CD1c-positive myeloid dendritic cell (primary cell): ENCODE measurements around the gene PKP2.
"Not testable (repeated sequence)": the region's sequence is repeated elsewhere in the genome, so short reads cannot be mapped to it uniquely, and the experiment has no call there.

ENCODE experiments used
- DNase-seq: peaks from one replicate; pipeline ENCODE4 v3.0.0-alpha.2; 2016; ENCODE audit errors: extremely low spot score

PKP2 gene

GRCh38 chr12:32861658-32862057, 34.9 kb downstream of the PKP2 start:
- DNase-seq = not testable (repeated sequence)

GRCh38 chr12:32860192-32860591, 36.4 kb downstream of the PKP2 start:
- no peak for DNase-seq

- DNase-seq = no peak
Observed at GRCh38 chr12:32859389-32859788, 37.2 kb downstream of the PKP2 start.

GRCh38 chr12:32854716-32855115, 41.9 kb downstream of the PKP2 start:
- no peak for DNase-seq

- DNase-seq = no peak
Observed at GRCh38 chr12:32854097-32854496, 42.5 kb downstream of the PKP2 start.

- no peak for DNase-seq
Observed at GRCh38 chr12:32847287-32847686, 49.3 kb downstream of the PKP2 start.

GRCh38 chr12:32846053-32846452, 50.5 kb downstream of the PKP2 start:
- DNase-seq = no peak

GRCh38 chr12:32843528-32844095, 53.0 kb downstream of the PKP2 start:
- no peak for DNase-seq

- DNase-seq = no peak
Observed at GRCh38 chr12:32841061-32841460, 55.5 kb downstream of the PKP2 start.

- no peak for DNase-seq
Observed at GRCh38 chr12:32839828-32840227, 56.7 kb downstream of the PKP2 start.

GRCh38 chr12:32837974-32838373, 58.6 kb downstream of the PKP2 start:
- DNase-seq = no peak

- DNase-seq = no peak
Observed at GRCh38 chr12:32836710-32837109, 59.9 kb downstream of the PKP2 start.

GRCh38 chr12:32834122-32834521, 62.5 kb downstream of the PKP2 start:
- no peak for DNase-seq

GRCh38 chr12:32828552-32828951, 68.0 kb downstream of the PKP2 start:
- DNase-seq = no peak

GRCh38 chr12:32828120-32828519, 68.5 kb downstream of the PKP2 start:
- DNase-seq = no peak

- DNase-seq = no peak
Observed at GRCh38 chr12:32826807-32827412, 69.7 kb downstream of the PKP2 start.

GRCh38 chr12:32824596-32824995, 72.0 kb downstream of the PKP2 start:
- DNase-seq = no peak

- no peak for DNase-seq
Observed at GRCh38 chr12:32822344-32822743, 74.2 kb downstream of the PKP2 start.

GRCh38 chr12:32821710-32822109, 74.9 kb downstream of the PKP2 start:
- no peak for DNase-seq

- DNase-seq = no peak
Observed at GRCh38 chr12:32821293-32821692, 75.3 kb downstream of the PKP2 start.

GRCh38 chr12:32820376-32820931, 76.1 kb downstream of the PKP2 start:
- no peak for DNase-seq

- DNase-seq = no peak
Observed at GRCh38 chr12:32819424-32819823, 77.2 kb downstream of the PKP2 start.

GRCh38 chr12:32811686-32812392, 84.7 kb downstream of the PKP2 start:
- DNase-seq = no peak
